ENCODE measurements around the gene ABLIM3.

- no peak for TF ChIP-seq CTCF (IDR thresholded peaks at IDR 0.05; ENCODE audit: insufficient read depth, low read length)
- TF ChIP-seq POLR2AphosphoS5 (IDR thresholded peaks at IDR 0.05; ENCODE audit: low read depth) = no peak
- no peak for TF ChIP-seq SPI1 (IDR thresholded peaks at IDR 0.05; ENCODE audit: borderline replicate concordance, low read depth)
- no peak for TF ChIP-seq GABPA (IDR thresholded peaks at IDR 0.05; ENCODE audit: low read depth)
Measured at GRCh38 chr5:149284501-149284900, 143.2 kb downstream of the ABLIM3 start.
